Gastrocnemius medialis (tissue), 4 donors: ENCODE results near the gene STIM1.

Experiments used
- POLR2A ChIP-seq, 2 donors: fragments of 450-650 bp; IDR thresholded peaks; one replicate each; pipeline ENCODE4 v1.6.1; 2017; ENCODE audit warnings: antibody characterized with exemption in 2 of 2, mild to moderate bottlenecking in 2 of 2, moderate library complexity in 2 of 2
- TF ChIP-seq, protein P1 (sequence below), 5 experiments: fragments of 450-650 bp in 3 of 5; fragments of 200-600 bp in 2 of 5; sonication (generic) in 2 of 5; IDR thresholded peaks in 4 of 5; conservative IDR thresholded peaks in 1 of 5; 1 replicate in 4 of 5; 2 replicates in 1 of 5; pipeline ENCODE4 v1.5.1; 2016 to 2019; ENCODE audit warnings: antibody characterized with exemption in 5 of 5, mild to moderate bottlenecking in 3 of 5, moderate library complexity in 3 of 5

- TF ChIP-seq, protein P1, sequence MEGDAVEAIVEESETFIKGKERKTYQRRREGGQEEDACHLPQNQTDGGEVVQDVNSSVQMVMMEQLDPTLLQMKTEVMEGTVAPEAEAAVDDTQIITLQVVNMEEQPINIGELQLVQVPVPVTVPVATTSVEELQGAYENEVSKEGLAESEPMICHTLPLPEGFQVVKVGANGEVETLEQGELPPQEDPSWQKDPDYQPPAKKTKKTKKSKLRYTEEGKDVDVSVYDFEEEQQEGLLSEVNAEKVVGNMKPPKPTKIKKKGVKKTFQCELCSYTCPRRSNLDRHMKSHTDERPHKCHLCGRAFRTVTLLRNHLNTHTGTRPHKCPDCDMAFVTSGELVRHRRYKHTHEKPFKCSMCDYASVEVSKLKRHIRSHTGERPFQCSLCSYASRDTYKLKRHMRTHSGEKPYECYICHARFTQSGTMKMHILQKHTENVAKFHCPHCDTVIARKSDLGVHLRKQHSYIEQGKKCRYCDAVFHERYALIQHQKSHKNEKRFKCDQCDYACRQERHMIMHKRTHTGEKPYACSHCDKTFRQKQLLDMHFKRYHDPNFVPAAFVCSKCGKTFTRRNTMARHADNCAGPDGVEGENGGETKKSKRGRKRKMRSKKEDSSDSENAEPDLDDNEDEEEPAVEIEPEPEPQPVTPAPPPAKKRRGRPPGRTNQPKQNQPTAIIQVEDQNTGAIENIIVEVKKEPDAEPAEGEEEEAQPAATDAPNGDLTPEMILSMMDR (IDR thresholded peaks at IDR 0.05 in 4 of 5, conservative IDR thresholded peaks at IDR 0.05 in 1 of 5) = no peak
- no peak for TF ChIP-seq POLR2A (IDR thresholded peaks at IDR 0.05)
Measured at GRCh38 chr11:3873712-3874349, 18.4 kb downstream of the STIM1 start.
